GM19397 (cell line): Measurements from ENCODE around the gene PTPN5.

ENCODE experiments used
- ATAC-seq: cut with Tn5 transposase; IDR thresholded peaks from one replicate; pipeline ENCODE4 v1.9.1; 2021; ENCODE audit warnings: mild to moderate bottlenecking, moderate library complexity; ENCODE audit not compliant: unreplicated experiment

PTPN5 gene

DNA sequence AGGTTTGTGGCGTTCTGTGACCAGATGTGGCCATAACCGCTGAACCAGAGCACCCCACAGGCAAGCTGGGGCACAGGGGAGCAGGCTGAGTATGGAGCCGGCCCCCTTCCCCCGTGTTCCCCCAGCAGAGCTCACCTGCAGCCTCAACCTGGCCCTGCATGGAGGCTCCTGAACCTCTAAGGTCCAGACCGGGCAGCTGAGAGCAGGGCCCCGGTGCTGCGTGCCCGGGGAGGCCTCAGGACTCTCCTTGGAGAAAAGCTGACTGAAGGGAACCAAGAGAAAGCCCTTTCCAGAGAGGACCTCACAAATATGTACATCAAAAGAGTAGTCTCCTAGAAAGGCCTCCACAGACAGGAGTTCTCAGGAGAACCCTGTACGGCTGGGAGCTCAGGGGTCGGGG is 48.2 kb downstream of the PTPN5 start:
- ATAC-seq = no peak

DNA sequence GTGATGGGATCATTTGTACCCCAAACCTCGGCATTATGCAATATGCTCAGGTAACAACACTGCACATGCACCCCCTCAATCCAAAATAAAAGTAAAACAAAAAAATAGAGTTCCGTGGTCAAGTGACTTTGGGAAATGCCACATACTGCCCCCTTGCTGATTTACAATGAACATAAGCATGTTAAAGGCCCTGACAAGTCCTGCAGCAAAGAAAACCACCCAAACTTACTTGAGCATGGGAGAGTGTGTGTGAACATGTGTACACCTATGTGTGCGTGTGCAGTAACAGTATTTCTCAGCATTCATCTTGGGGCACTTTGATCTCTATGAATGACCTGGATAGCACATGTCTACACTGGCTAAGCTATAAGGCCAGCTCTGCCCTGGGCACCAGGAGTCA is 49.8 kb downstream of the PTPN5 start:
- no peak for ATAC-seq

DNA sequence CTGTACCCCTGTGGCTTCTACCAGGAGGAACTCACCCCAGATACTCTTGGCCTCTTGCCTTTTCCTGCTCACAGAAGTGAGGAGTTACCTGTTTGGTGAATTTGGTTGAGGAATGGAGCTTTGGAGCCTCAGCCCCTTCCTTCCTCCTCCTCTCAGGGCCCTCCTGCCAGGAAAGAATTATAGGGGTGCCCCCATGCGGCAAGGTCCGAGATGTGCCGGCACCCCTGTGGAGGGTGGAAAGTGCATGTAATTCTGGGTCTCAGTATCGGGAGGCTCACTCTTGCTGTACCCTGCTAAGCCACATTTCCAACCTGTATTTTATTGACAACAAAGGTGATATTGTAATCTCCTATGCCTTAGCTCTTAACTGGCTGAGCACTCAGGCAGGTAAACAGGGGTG is 51.9 kb downstream of the PTPN5 start:
- no peak for ATAC-seq

DNA sequence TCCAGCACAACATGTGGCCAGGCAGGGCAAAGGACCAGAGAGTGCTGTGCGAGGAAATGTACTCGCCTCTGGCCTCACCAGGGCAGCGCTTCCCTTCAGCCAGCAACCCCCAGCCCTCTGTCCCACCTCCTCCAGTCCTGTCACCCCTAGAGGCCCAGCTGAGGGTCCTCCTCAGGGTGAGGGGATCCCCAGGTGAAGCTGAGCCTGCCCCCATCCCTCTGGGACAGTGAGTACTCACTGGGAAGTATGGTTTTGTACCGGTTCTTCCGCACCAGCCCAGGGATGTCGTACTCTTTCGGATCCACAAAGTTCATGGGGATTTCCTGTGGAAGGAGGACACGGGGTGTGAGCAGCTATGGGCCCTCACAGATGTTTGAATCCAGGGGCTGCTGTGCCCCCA is 54.0 kb downstream of the PTPN5 start:
- no peak for ATAC-seq

DNA sequence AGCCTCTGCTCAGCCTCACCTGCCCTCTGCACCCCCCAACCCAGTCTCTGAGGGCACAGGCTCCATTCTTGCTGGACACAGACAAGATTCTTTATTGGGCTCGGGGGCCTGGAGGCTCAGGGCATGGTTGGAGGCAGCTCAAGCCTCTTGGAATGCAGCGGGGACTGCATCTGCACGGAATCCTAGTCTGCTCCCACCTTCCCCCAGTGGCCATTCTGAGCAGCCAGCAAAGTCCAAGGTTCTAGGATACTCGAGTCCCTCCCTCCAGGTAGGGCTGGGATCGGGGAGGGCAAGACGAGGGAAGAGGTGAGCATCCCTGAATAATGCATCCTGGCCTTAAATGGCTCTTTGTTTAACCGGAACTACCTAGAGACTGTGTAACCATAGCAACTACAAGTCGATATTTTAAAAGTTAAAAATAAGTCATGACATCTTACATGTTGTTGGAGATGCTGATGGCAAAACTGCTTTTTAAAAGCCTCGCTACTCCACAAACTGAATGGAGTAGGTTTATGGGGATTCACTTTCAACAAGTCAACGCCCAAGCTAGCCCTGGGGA is 54.9 kb downstream of the PTPN5 start:
- no peak for ATAC-seq

DNA sequence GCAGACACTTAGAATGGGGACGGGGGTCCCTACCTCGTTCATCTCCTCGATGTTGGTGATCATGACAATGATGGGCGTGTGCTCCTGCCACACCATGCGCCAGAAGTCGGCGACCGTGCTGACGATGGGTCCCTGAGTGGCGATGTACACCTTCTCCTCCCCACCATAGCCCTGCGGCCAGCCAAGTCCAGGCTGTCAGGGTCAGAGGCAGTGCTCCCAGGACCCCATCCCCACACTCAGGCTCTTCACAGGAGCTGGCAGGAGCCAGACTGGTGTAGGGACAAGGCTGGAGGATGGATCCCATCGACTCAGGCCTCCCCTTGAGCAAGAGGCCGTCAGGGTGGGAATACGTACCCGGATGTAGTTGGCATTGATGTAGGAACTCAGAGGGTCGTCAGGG is 58.4 kb downstream of the PTPN5 start:
- ATAC-seq = no peak

DNA sequence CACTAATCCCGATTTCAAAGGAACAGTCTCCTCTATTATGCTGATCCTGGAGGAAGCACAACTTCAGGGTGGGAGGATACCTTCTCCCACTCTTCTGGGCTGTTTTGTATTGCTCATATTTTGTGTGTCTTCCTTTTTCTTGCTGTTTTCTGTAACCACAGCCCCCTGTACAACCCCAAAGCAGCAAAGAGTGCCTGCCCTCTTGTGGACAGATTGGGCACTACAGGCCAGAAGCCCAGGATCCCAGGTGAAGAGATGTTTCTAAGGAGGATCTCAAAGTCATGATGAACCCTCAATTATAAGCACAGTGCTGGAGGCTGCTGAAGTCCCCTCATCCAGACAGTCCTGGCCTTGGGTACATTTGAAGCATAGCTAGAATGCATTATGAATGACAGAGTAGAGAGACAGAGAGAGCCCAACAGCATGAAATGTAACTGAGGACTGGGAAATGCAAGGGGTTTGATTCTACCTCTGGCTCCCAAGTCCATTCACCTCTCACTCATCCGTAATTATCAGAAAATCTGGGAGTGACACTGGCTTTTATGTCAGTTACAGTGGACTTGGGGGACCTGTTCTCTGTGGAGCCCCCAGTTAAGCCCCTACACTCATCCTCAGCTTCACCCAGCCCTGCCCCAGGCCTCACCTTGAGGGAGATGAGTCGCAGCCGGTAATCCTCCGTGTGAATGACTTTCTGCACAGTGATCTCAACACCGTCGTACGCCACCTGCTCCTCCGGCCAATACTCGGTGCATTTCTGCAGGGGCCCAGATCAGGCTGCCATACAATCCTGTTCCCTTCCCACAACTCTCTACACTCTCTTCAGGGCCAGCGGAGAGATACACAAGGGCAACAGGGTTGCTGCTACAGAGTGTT is 59.4 kb downstream of the PTPN5 start:
- ATAC-seq = no peak

DNA sequence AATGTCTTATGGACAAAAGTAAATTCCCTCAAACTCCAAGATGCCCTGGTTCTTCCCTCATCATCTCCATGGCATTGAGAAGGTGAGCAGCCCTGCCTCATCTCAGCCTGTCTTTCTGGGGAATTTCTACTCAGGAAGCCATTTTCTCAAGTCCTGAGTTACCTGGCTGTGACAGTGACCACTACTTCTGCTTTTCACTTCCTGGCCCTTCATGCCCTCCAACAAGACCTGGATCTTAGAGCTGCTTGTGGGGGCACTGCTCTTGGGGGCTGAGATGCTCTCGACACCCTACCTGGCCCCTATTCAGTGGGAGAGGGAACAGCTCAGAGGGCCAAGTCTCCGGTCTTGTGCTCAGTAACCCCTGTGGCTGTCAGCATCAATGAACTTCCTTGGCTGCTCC is 60.2 kb downstream of the PTPN5 start:
- ATAC-seq = no peak

DNA sequence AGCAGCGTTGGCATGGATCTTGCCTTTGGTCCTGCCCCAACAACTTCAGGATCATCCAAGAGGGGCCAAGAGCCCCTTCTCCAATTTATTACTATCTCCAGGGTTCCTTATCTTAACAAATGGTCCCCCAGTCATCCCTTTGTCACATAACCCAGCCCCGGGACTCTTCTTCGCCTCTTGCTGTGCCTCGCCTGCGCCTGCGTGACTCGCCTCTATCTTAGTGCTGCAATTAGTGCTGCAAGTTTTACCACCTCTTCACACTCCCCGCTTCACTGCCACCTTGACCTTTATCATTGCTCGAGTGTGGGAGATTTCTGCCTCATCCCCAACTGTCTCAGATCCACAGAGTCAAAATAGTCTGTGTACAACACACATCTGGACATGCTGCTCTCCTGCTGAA is 61.6 kb downstream of the PTPN5 start:
- no peak for ATAC-seq

DNA sequence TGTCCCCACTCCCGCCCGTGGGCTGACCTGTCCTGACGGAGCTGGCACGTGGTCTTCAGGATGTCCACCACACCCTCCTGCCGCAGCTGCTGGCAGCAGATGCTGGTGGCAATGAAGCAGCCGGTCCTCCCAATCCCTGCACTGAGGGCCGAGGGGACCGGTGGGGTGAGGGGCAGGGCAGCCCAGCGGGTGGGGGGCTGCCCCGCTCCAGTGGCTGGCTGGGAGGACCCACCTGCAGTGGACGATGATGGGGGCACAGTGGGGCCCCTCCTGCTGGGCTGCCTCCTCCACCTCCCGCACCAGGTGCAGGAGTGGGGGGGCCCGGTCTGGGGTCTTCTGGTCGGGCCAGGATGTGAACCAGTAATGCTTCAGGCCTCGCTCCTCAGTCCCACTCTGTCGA is 62.2 kb downstream of the PTPN5 start:
- ATAC-seq = no peak

DNA sequence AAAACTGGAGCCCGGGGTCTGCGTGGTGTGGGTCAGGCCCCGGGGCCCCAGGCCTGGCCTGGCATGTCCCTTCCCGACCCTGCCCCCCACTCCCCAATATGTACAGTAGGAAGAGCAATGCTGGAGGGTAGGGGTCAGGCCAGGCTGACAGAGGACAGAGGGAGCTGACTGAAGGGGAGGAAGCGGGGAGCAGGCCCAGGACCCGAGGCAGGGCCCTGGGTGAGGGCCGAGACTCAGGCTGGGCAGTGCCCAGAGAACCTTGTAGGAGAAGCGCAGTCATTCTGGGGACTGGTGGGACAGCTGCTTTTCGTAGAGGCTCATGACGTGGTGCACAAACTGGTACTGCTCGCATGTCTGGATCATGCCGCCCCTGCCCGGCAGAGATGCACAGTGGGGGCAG is 62.9 kb downstream of the PTPN5 start:
- no peak for ATAC-seq

DNA sequence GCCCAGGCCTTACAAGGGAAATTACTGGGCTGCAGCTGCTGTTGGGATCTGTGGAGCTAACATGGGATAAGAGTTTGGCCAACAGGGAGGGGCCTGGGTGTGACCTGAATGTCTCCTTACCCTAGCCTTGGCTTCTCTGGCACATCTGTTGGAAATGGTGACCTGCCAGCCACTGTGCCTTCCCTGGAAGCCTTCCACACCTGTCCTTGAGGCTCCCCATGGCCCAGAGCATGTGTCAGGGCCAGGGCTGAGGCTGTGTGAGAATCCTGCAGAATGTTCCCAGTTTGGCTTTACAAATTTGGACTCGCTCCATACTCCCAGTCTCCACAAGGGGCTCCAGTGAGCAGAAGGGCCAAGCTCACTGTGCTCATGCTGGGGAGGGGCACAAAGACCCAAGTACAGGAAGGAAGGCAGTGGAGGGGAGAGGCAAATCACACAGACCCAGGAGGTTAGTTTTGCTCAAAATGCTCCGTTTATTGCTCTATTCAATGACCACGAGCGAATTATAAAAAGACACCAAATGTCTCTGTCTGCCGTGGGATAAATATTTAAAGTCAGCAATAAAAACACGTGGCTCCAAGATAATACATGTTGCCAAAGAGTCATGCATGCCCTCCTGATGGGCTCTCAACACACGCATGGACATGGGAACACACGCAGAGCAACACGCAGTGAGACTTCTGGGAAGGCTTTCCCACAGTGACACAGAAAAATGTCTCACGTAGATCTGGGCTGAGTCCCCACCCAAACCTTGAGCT is 63.9 kb downstream of the PTPN5 start:
- no peak for ATAC-seq

DNA sequence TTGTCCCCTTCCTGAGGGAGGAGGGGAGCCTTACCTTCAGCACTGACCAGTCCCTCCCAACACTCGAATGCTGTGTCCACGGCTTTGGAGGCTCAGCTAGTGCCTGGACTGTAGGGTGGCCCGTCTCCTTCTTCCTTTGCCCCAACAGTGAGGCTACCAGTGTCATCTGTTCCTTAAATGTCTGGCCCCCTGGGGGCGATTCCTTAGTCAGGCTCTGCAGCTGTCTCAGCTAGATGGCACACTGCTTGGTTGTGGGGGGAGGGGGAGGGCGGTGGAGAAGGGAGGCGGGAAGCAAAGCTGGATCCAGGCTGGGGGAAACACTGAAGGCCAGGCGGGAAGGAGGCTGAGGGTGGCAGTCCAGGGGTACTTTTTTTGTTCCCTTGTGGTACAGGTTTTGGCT is 65.6 kb downstream of the PTPN5 start, which contains the start of gene IGSF22:
TSS of gene IGSF22 (minus strand) at position 149 of the 400 bp plus-strand sequence. CDS start 1,952 bp downstream, outside the sequence.
- no peak for ATAC-seq

DNA sequence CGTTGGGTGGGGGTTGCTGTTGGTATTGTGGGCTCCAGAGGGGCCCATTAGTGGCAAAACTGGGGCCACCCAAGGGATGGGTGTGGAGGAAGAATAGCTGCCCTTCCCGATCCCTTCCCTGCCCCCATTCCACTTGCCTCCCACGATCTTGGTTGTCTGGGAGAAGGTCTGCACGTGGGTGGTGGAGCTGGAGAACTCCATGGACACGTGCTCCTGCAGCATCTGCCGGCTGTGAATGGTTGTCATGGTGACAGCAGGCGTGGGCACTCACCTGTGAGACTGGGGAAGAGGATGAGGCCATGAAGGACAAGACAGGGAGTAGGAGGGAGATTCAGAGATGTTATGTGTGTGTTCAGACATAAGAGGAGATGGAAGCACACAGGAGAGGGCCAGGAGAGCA is 67.6 kb downstream of the PTPN5 start:
- no peak for ATAC-seq

DNA sequence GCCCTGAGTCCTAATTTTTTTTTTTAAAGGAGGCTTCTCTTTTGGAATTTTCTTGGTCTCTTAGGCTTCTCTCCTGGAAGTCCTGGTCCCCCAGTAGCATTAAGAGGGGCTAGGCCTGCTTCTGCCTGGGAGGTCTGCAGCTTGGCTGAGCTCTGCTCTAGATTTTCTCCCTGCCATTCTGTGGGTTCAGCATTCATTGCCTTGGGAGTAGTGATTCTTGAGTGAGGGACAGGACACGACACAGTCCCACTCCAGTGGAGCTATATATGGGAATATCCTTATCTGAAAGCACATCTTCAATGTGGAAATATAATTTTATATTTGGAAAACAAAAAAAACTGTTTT is 69.3 kb downstream of the PTPN5 start:
- no peak for ATAC-seq

DNA sequence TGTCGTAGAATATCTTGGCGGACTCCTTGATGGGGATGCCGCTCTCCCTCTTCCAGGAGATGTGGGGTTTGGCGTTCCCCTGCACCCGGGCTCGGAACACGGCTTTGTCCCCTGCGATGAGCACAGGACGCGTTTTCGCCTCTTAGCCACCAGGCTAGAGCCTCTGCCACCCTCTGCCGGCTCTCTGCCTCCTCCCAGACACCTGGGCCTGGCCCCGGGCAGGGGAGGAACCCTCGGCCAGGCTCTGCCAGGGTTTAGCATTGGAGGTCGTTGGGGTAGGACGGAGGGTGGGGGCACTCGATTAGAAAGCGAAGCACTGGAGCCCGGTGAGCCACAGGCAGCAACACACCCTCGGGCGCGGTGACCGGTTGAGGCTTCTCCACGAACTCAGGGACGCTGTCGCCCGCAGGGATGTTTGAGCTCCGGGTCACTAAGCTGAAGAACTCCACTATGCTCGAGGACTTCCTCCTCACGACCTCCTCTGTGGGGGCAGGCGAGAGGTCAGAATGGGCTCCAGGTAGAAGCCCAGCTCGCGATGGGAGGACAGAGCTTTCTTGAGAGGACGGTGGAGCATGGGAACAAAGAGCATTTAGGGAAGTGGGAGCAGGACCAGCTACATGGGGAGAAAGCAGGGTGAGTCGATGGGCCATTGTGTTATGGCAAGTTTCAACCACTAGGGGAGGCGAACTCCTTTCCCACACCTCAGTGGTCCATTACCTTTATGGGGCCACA is 69.9 kb downstream of the PTPN5 start:
- ATAC-seq = peak; percentile 52

DNA sequence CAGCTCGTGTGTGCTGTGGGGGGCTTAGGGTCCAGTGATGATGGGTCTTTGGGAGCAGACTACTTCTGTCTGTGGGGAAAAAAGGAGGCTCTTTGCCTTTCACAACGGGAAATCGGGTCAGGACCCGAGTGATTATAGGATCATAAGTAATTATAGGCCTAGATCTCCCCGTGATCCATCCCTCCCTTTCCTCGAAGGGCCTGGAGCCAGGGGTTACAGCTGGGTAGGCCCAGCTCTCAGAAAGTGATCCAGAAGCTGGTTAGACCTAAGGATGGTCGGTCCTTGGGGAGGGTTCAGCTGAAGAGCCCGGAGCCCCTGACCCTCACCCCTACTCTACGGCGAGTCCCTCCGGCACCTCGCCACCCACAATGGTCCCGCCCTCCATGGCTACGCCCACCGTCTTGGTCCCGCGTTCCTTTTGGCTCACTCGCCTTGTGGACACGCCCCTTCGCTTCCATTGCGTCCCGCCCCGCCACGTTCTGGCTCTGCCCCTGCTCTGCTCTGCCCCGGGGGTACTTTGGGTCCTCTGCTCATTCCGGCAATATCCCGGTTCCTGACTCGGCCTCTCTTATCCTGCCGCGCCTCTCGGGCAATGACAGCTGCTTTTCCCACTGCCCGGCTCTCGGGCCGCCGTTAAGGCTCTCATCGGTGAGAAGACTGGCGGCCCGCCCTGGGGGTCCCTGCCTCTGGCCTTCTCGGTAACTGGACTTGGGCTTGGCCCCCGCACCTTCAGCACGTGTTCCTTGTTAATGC is 70.6 kb downstream of the PTPN5 start:
- ATAC-seq = peak; percentile 58

DNA sequence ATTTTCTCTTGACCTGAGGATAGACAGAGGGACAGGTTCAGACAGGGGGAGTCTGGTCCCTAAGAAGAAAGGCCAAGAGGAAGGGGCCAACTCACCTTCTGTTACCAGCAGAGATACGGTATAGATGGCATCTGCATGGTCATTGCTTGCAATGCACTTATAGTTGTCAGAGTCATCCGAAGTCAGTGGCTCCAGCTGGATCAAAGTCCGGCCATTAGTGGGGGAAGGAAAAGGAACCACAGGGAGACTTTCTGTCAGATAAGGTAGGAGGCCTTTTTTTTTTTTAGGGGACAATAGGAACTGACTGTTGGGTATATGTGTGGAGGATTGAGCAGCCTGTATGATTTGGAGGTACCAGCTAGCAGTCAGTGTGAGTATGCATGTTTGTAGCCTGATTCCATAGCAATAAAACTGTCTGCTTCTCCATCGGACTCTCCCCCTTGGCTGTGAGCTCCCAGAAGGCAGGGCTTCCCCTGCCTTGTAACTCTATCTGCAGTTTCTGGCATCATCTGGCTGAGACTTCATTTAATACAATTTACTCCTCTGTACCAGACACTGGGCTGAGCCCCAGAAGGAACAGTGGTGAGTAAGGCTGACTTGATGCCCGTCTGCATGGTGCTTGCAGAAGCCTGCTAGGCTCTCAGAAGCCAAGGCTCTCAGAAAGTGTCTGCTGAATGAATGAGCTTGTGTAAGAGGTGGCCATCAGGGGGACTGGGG is 71.3 kb downstream of the PTPN5 start:
- ATAC-seq = no peak

DNA sequence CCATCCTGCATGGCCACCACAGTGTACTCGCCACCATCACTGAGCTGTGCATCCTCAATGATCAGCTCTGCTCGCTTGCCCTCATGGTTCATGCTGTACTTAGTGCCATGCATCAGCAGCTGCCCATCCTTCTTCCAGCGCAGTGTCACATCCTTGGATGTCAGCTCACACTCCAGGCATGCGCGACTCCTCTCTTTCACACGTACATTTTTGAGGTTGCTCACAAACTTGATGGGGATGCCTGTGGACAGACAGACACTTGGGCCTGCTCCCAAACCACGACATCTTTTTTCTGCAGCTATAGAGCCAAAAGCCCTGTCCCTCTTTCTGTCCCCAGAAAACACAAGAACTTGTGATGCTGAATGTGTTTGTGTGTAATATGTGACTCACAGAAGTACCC is 76.1 kb downstream of the PTPN5 start:
- ATAC-seq = no peak

DNA sequence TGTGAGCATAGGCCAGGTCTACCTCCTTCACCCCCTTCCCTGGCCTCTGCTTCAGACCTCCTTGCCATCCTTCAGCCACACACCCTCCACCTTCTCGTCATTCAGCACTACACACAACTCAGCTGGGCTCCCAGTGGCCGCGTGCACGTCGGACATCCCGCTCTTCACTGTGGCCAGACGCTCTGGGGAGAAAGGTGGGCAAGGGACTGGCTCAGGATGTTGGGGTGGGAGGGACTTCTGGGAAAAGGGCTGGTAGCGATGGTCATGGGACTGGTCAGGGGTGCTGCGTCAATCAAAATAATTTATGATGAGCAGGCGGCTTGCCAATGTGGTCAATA is 77.2 kb downstream of the PTPN5 start:
- ATAC-seq = no peak
